ENCODE results near the gene MAPT. TPM values are rescaled to one million over a fixed set of nuclear protein-coding genes. Genes with fewer than 3 reads are reported as not detected.

Gene MAPT
- total and polyA plus RNA-seq, 2 of the 4 experiments (the other 2 are of a cell fraction), result 0.18 to 0.19 TPM

DNA sequence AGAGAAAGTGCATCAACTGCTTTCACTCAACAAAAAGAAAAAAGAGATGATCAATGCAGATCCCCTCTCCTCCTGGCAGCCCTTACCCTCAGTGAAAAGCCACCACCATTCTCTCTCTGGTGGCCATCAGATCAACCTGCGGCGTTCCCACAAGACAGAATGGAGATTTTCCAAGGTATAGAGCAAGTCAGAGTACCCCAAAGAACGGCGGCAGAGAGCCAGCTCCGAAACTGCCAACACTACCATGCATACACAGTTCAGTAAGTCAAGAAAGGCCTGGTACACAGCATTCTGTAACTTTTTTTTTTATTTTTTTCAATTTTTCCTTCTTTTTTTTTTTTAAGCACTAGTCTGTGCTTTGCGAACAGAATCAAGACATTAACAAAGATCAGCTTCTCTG, 135.3 kb downstream of the MAPT start:
- 95% methylated on average over 3 of the region's 6 CpGs; no CpG with 5 or more reads in 1 of the 2 experiments for WGBS, 2 experiments (ENCODE audit: extremely low coverage in 2 of 2, insufficient read length in 1 of 2)
- H3K4me1 ChIP-seq (ENCODE audit: control insufficient read depth, insufficient read depth, low read length), result no peaks in the 10 kb centered on the region

More for the DNA sequence above, 135.3 kb downstream of the MAPT start:
- H3K4ac ChIP-seq (ENCODE audit: low read depth, low read length), result no peak overlapping the region
- H2AK5ac ChIP-seq (ENCODE audit: low read depth, low read length), result no peak overlapping the region
- no peak for DNase-seq
- no peak overlapping the region for H3K4me3 ChIP-seq (ENCODE audit: insufficient read depth, low read depth, low read length)
- no peak overlapping the region for H4K8ac ChIP-seq (ENCODE audit: low read depth in 2 of 2, low read length in 2 of 2)
- no peak overlapping the region for H3K27ac ChIP-seq (ENCODE audit: insufficient read depth, low read length)
- dilution Hi-C loops (cut with HindIII; ENCODE audit: low sequenced_read_pairs, unreplicated experiment) (no loop called here), in situ Hi-C loops (cut with MboI; ENCODE audit: low sequenced_read_pairs) (no loop called here), intact Hi-C loops (cut with micrococcal nuclease) (no loop called here)
- TF ChIP-seq RFX5 (IDR thresholded peaks at IDR 0.05; ENCODE audit: low read depth, low read length) (no peak), MAZ (IDR thresholded peaks at IDR 0.05; ENCODE audit: borderline replicate concordance, low read depth, low read length) (no peak), MAFK (IDR thresholded peaks at IDR 0.05; ENCODE audit: low read depth, low read length) (no peak)
- TF ChIP-seq, protein P1, sequence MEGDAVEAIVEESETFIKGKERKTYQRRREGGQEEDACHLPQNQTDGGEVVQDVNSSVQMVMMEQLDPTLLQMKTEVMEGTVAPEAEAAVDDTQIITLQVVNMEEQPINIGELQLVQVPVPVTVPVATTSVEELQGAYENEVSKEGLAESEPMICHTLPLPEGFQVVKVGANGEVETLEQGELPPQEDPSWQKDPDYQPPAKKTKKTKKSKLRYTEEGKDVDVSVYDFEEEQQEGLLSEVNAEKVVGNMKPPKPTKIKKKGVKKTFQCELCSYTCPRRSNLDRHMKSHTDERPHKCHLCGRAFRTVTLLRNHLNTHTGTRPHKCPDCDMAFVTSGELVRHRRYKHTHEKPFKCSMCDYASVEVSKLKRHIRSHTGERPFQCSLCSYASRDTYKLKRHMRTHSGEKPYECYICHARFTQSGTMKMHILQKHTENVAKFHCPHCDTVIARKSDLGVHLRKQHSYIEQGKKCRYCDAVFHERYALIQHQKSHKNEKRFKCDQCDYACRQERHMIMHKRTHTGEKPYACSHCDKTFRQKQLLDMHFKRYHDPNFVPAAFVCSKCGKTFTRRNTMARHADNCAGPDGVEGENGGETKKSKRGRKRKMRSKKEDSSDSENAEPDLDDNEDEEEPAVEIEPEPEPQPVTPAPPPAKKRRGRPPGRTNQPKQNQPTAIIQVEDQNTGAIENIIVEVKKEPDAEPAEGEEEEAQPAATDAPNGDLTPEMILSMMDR (conservative IDR thresholded peaks at IDR 0.05; ENCODE audit: low read depth, low read length), result no peak
- TF ChIP-seq, protein P2, sequence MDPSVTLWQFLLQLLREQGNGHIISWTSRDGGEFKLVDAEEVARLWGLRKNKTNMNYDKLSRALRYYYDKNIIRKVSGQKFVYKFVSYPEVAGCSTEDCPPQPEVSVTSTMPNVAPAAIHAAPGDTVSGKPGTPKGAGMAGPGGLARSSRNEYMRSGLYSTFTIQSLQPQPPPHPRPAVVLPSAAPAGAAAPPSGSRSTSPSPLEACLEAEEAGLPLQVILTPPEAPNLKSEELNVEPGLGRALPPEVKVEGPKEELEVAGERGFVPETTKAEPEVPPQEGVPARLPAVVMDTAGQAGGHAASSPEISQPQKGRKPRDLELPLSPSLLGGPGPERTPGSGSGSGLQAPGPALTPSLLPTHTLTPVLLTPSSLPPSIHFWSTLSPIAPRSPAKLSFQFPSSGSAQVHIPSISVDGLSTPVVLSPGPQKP (IDR thresholded peaks at IDR 0.05; ENCODE audit: borderline replicate concordance, low read depth, low read length), result no peak
- ATAC-seq (ENCODE audit: low read depth), result no peak
- H3K9ac ChIP-seq (ENCODE audit: low read depth, low read length), result no peak overlapping the region
- H3K9me3 ChIP-seq (ENCODE audit: control insufficient read depth, insufficient read depth, low read length), result no peaks in the 10 kb centered on the region
- no peak overlapping the region for H2AFZ ChIP-seq (replicated peaks; ENCODE audit: low read length, poor library complexity)
- CTCF ChIA-PET, result no interaction called here
- H3K79me1 ChIP-seq (ENCODE audit: low read depth in 1 of 2, low read length in 2 of 2), result peaks cover 0 to 32% of the 10 kb centered on the region in 2 experiments; a peak in 2 of 4 replicates
- no peak overlapping the region for H2BK15ac ChIP-seq (ENCODE audit: low read depth, low read length)
- H2BK120ac ChIP-seq (ENCODE audit: low read depth, low read length), result no peak overlapping the region
- H3K27me3 ChIP-seq (ENCODE audit: control insufficient read depth, insufficient read depth, low read length), result no peaks in the 10 kb centered on the region
- H3K18ac ChIP-seq (ENCODE audit: low read depth, low read length), result no peak overlapping the region
- H3K4me2 ChIP-seq (ENCODE audit: low read depth, low read length), result no peak overlapping the region
- H3K9me1 ChIP-seq (ENCODE audit: insufficient read depth, low read length), result peaks cover 19% of the 10 kb centered on the region
- H3K56ac ChIP-seq (ENCODE audit: extremely low read depth, insufficient read depth, low read length), result no peak overlapping the region
- H2BK20ac ChIP-seq (ENCODE audit: low read depth, low read length), result no peak overlapping the region
- H3K14ac ChIP-seq (replicated peaks; ENCODE audit: low read depth, low read length), result no peak overlapping the region
- H2BK5ac ChIP-seq (ENCODE audit: low read depth, low read length, poor library complexity, severe bottlenecking), result no peak overlapping the region
- no TSS peak for BruUV-seq (replicated peaks)
- peaks cover 60% of the 10 kb centered on the region for H3K36me3 ChIP-seq (ENCODE audit: control insufficient read depth, insufficient read depth, low read length)
- POLR2A ChIA-PET (ENCODE audit: unreplicated experiment), result interaction anchor here (0.6 kb wide), 1 partner anchor 13 kb away, joined by 9 read pairs; no protein-coding TSS in a partner anchor
- no peak overlapping the region for H3K23ac ChIP-seq (ENCODE audit: low read depth, low read length)
- H4K5ac ChIP-seq (ENCODE audit: low read depth, low read length), result no peak overlapping the region
- no peak overlapping the region for H2AK9ac ChIP-seq (replicated peaks; ENCODE audit: low read depth, low read length, poor library complexity)
- peaks cover 12% of the 10 kb centered on the region for H4K20me1 ChIP-seq (ENCODE audit: insufficient read depth, low read length)
- no peak overlapping the region for H4K91ac ChIP-seq (ENCODE audit: insufficient read depth, low read depth, low read length)

Measured in IMR-90 (cell line).